Activated T-cell treated with anti-CD3 and anti-CD28 coated beads, Interleukin-2, amount 50 U/mL, for 48 hours (primary cell): ENCODE data around the gene CCDC71L.
"Not testable (repeated sequence)": the region's sequence is repeated elsewhere in the genome, so short reads cannot be mapped to it uniquely, and the experiment has no call there.

Experiments
- DNase-seq, 2 experiments: peaks; one replicate each; pipeline ENCODE4 v3.0.0-alpha.2; 2020

Gene CCDC71L

DNA sequence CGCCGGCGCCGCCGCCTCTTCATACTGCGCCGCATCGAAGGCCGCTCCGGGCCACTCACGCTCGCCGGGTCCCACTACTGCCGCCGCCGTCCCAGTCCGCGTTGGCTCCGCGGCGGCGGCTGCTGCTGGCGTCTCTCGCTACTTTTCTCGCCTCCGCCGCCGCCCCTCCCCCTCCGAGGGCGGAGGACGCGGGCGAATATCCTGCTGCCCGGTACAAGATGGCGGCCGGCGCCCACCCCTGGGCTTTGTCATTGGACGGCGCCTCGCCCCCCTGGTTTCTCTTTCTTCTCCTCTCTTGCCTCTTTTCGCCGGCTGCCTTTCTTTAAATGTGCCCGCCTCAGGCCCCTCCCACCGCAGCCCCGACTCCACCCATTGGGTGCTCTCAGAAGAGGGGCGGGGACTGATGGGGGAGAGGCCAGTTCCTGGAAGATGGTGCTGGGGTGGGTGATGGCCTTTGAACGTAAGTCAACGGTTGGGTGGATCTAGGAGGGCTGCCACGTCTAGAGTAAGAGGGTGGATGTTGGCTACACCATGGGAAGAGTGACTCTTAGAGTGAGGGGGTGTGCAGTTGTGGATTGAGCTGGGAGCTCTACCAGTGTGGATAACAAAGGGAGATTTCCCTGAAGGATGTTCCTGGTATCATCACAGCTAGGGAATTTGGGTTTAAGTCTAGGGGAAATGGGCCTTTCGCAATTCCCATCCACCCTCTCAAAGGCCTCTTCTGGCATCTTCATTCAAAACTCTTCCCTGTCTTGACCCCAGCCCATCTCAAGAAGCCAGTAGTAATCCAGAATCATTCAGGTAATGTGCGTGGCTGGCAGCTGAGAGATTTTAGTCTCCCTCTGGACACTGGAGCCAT is at the start of gene CCDC71L:
TSS of gene CCDC71L (minus strand) at position 297 of the 859 bp plus-strand sequence. CDS start at position 35, 262 bp downstream.
- peak; percentile 97 to 99 for DNase-seq

GRCh38 chr7:106709604-106710003 is 48.6 kb upstream of the CCDC71L start:
- not testable (repeated sequence) for DNase-seq

DNA sequence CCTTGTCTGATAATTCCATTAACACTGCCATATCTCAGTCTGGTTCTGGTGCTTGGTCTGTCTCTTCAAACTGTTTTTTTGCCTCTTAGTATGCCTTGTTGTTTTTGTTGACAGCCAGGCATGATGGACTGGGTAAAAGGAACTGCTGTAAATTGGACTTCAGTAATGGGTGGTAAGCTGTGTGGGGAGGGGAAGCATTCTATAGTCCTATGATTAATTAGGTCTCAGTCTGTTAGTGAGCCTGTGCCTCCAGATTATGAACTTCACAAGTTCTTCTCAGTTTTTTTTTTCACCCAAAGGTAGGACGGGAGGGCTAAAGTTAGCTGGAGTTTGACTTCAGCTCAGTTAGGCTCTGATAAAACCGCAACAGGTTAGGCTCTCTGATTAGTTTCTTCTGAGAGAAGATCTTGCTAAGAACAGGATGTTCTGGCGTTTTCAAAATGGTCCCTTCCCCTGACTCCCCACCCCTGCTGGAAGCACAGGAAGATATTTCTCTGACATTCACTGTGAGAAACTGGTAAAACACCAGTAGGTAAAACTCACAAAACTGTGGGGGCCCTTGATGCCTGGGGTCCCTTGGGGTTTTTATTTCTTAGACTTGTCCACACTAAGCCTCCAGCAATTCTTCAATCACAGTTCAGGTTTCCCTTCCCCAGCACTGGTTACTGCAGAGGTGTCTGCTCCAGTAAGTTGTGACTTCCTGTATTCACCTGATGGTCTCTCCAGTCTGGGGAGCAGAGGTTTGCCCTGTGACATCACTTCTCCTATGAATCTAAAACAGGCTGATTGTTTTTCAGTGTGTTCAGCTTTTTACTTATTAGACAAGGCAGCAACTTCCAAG is 43.3 kb upstream of the CCDC71L start:
- DNase-seq = no peak

GRCh38 chr7:106693677-106694353 is 32.9 kb upstream of the CCDC71L start:
- DNase-seq = no peak

GRCh38 chr7:106692450-106693051 is 31.6 kb upstream of the CCDC71L start:
- DNase-seq = no peak

DNA sequence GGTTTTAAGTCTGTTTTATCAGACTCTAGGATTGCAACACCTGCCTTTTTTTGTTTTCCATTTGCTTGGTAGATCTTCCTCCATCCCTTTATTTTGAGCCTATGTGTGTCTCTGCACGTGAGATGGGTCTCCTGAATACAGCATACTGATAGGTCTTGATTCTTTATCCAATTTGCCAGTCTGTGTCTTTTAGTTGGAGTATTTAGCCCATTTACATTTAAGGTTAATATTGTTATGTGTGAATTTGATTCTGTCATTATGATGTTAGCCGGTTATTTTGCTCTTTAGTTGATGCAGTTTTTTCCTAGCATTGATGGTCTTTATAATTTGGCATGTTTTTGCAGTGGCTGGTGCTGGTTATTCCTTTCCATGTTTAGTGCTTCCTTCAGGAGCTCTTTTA is 27.2 kb upstream of the CCDC71L start:
- DNase-seq = not testable (repeated sequence)

DNA sequence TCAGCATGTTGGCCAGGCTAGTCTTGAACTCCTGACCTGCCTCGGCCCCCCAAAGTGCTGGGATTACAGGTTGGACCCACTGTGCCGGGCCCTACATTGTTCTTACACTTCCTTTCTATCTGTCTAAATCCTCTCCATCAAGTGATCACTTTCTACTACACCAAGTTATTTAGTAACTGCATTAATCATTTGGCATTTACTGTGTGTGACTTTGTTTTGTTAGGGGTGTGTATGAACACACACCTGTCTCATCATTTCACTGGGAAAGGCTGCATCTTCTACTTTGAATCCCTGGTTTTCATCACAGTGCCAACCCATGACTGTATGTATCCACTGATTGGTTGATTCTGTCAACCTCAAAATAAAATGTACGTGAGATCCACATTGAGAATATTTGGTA is 23.0 kb upstream of the CCDC71L start:
- no peak for DNase-seq

- DNase-seq = no peak
Measured at GRCh38 chr7:106681815-106682495, 21.0 kb upstream of the CCDC71L start.

DNA sequence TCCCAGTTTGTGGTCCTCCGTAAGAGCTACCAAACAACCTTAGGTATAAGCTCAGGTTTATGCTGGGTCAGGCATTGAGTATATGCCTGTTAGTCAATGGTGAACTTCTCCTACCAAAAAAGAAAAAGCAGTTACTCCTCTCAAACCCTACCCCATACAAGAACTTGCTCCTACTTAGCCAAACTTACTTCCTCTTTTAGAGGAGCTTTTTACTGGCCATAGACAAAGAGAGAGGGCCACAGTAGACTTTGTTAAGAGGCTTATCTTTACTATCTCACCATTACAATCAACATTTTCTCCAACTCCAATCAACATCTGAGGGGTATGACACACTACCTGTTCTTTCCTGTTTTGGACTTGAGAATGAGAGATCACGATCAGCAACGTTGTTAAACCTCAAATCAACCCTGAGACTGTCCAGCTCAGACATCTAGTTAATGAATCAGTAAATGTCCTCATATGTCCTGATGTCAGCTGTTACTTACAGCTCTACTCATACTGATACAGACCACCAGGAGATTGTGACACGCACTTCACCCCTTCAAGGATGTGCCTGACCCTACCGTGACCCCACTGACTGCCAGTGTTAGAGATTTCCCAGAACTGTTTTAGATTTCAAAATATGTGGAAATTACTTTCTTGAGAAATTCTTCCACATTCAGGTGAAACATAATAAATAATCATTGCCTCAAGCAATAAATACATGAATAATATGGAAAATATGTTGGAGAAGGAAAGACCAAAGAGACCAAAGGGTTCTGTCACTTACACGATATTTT is 18.4 kb upstream of the CCDC71L start:
- peak; percentile 26 to 41 for DNase-seq

- DNase-seq = no peak
Measured at GRCh38 chr7:106678795-106679152, 17.8 kb upstream of the CCDC71L start.

DNA sequence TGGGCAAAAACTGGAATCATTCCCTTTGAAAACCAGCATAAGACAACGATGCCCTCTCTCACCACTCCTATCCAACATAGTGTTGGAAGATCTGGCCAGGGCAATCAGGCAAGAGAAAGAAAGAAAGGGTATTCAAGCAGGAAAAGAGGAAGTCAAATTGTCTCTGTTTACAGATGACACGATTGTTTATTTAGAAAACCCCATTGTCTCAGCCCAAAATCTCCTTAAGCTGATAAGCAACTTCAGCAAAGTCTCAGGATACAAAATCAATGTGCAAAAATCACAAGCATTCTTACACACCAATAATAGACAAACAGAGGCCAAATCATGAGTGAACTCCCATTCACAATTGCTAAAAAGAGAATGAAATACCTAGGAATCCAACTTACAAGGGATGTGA is 15.5 kb upstream of the CCDC71L start:
- not testable (repeated sequence) for DNase-seq

GRCh38 chr7:106673688-106674087 is 12.7 kb upstream of the CCDC71L start:
- not testable (repeated sequence) for DNase-seq

DNA sequence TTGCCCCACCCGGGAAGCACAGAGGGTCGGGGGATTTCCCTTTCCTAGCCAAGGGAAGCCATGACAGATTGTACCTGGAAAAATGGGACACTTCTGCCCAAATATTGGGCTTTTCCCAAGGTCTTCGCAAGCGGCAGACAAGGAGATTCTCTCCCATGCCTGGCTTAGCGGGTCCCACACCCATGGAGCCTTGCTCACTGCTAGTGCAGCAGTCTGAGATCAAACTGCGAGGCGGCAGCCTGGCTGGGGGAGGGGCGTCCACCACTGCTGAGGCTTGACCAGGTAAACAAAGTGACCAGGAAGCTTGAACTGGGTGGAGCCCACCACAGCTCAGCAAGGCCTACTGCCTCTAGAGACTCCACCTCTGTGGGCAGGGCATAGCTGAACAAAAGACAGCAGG is 11.0 kb upstream of the CCDC71L start:
- not testable (repeated sequence) for DNase-seq

DNA sequence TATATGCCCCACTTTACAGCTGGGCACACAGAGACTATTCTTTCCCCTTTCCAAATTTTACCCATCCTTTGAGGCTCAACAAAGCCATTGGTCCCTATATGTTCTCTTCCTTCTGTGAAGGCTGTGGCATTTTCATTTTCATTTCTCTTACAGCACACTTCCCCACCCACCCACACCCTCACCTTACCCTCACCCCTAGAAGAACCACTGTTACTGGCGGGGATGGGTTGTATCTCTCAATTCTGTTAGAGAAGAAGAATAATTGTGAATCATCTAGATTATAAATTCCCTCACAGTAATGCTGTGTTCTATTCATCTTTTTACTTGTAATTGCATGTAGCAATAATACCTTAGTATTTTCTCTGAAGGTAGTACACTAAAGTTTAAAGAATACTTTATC is 10.2 kb upstream of the CCDC71L start:
- no peak for DNase-seq

DNA sequence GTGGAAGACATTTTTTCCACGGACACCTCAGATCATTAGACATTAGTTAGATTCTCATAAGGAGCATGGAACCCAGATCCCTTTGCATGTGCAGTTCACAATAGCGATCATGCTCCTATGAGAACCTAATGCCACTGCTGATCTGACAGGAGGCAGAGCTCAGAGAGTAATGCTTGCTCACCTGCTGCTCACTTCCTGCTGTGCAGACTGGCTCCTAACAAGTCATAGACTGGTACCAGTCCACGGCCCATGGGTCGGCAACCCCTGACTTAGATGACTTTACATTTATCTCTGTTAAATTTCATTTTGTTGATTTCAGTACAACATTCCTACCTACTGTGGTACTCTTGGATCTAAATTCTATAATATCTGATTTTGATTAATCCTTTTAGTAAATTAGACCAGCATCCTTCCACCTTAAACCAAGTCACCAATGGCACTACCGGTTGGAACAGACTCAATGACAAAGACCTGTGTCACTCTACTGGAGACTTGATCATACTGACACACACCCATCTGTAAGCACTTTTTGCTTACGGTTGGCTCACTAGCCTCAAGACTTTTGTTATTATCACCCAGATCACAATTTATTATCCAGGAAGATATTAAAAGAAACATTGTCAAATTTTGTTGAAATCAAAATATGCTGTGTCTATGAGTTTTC is 8.0 kb upstream of the CCDC71L start:
- DNase-seq = no peak

- no peak for DNase-seq
Measured at GRCh38 chr7:106666353-106666752, 5.4 kb upstream of the CCDC71L start.

GRCh38 chr7:106664343-106664742 is 3.4 kb upstream of the CCDC71L start:
- no peak for DNase-seq

DNA sequence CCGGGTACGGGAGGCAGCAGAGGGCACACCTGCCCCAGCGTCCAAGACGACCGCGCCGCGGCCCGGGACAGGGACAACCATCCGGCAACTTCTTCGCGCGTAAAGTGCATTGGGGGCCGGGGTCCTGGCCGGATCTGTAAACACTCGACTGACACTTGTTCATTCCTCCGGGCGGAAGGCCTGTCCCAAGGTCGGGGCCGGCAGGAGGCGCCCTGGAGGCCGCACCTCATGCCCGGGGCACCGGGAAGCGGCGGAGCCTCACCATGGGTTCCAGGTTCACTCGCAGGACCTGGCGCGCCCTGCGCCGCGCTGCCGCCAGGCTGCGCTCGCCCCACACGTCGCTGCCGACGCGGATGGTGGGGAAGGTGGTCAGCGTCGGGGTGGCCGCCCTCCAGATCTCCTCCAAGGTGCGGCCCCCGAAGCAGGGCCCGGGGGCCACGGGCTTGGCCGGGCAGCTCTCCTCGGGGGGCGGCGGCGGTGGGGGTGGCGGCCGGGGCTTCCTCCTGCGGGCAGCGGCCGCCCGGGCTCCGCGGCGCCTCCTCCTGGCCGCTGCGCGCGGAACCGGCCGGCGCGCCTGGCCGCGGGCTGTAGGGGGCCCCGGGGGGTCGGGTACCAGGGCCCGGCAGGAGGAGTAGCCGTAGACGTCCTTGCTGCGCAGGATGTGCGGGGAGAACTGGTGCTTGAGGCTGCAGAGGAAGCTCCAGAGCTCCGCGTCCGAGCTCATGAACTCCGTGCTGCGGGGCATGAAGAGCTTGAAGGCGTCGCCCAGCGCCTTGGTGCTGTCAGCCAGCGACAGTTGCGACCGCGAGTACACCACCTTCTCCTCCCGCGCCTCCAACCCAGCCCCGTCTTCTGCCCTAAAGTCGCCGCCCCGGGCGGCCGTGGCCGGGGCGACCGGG is 746 bp downstream of the CCDC71L start:
- peak; percentile 92 to 93 for DNase-seq

- DNase-seq = no peak
Measured at GRCh38 chr7:106659166-106659962, 1.6 kb downstream of the CCDC71L start.
